Sigmoid colon (tissue), 4 donors: ENCODE results near the gene RNF208.

Source experiments
- EP300 ChIP-seq, 4 donors: sonication (generic); formaldehyde crosslinking; IDR thresholded peaks; one replicate each; pipeline ENCODE4 v1.6.1; 2017; ENCODE audit warnings: antibody characterized with exemption in 4 of 4
- POLR2A ChIP-seq, 2 donors: fragments of 450-650 bp; IDR thresholded peaks; one replicate each; pipeline ENCODE4 v1.6.1; 2016; ENCODE audit warnings: antibody characterized with exemption in 2 of 2, mild to moderate bottlenecking in 2 of 2, moderate library complexity in 2 of 2
- POLR2AphosphoS5 ChIP-seq, 4 donors: sonication (generic); formaldehyde crosslinking; IDR thresholded peaks; one replicate each; pipeline ENCODE4 v1.6.1; 2017; ENCODE audit warnings: antibody characterized with exemption in 4 of 4
- TF ChIP-seq, protein P1 (sequence below), 4 experiments: fragments of 450-650 bp in 3 of 4; fragments of 200-600 bp in 1 of 4; IDR thresholded peaks; one replicate each; pipeline ENCODE4 v1.5.1; 2016 to 2019; ENCODE audit warnings: antibody characterized with exemption in 4 of 4, mild to moderate bottlenecking in 3 of 4, moderate library complexity in 2 of 4

DNA sequence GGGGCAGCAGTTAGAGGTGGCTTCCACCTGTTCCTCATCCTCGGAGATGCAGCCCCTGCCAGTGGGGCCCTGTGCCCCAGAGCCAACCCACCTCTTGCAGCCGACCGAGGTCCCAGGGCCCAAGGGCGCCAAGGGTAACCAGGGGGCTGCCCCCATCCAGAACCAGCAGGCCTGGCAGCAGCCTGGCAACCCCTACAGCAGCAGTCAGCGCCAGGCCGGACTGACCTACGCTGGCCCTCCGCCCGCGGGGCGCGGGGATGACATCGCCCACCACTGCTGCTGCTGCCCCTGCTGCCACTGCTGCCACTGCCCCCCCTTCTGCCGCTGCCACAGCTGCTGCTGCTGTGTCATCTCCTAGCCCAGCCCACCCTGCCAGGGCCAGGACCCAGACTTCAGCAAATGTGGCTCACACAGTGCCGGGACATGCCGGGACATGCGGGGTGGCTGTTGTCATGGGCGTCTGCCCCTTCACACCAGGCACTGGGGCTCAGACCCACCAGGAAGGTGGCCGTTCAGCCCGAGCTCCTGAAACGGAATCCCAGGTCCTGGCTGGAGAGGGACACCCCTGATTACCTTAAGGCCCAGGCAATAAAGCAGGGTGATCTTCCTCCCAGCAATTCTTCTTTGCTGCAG lies 3.8 kb upstream of the RNF208 start:
- TF ChIP-seq, protein P1, sequence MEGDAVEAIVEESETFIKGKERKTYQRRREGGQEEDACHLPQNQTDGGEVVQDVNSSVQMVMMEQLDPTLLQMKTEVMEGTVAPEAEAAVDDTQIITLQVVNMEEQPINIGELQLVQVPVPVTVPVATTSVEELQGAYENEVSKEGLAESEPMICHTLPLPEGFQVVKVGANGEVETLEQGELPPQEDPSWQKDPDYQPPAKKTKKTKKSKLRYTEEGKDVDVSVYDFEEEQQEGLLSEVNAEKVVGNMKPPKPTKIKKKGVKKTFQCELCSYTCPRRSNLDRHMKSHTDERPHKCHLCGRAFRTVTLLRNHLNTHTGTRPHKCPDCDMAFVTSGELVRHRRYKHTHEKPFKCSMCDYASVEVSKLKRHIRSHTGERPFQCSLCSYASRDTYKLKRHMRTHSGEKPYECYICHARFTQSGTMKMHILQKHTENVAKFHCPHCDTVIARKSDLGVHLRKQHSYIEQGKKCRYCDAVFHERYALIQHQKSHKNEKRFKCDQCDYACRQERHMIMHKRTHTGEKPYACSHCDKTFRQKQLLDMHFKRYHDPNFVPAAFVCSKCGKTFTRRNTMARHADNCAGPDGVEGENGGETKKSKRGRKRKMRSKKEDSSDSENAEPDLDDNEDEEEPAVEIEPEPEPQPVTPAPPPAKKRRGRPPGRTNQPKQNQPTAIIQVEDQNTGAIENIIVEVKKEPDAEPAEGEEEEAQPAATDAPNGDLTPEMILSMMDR (IDR thresholded peaks at IDR 0.05), result no peak
- TF ChIP-seq EP300 (IDR thresholded peaks at IDR 0.05), result no peak
- no peak for TF ChIP-seq POLR2AphosphoS5 (IDR thresholded peaks at IDR 0.05)
- no peak for TF ChIP-seq POLR2A (IDR thresholded peaks at IDR 0.05)
